Activated CD8-positive, alpha-beta memory T cell treated with anti-CD3 and anti-CD28 coated beads for 48 hours (primary cell): Measurements from ENCODE around the gene AGAP2.
A peak's percentile ranks its signal among the peaks of the same experiment; 100 is the strongest.

Experiments
- DNase-seq, 3 experiments: peaks; one replicate each; pipeline ENCODE4 v3.0.0-alpha.2; 2020; ENCODE audit warnings: low read depth in 2 of 3, low spot score in 2 of 3

Gene AGAP2

DNA sequence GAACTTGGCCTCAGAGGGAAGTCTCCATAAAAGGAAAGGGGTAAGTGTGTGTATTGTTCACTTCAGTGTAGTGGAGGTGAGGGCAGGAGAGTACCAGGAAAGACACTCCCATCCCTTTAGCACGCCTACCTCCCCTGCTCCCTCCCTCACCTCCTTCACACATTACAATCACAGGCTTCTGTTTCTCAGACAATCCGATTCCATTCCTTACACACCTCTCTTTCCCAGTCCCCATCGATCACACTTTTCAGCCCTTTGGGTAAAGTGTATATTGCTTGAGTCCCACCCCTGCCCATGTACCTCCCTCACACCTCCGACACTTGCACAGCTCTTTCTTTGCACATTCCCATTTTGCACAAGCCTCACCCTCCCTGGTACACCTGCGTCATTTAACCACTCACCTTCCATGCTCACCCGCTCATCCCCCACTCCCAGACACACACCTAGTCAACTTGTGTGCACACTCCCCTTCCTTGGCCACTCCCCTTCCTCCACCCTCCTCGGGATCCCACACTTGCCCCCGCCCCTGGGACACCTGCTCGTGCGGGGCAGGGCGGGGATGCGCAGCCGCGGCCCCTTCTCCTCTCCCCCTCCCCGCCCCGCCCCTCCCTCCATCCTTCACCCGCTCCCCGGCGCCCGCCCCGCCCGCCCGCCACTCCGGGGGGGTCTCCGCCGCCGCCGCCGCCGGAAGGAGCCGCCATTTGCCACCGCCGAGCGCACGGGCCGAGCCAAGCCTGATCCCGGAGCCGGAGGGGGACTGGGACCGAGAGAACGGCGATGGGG lies 16.1 kb upstream of the AGAP2 start, which contains the start of gene MARCHF9:
Gene MARCHF9 (plus strand): TSS at position 693 of the 783 bp plus-strand sequence. CDS start 426 bp downstream, outside the sequence.
- DNase-seq = peak; percentile 39 to 59 (median 41)

GRCh38 chr12:57753756-57754337 lies 15.3 kb upstream of the AGAP2 start:
- DNase-seq = no peak

DNA sequence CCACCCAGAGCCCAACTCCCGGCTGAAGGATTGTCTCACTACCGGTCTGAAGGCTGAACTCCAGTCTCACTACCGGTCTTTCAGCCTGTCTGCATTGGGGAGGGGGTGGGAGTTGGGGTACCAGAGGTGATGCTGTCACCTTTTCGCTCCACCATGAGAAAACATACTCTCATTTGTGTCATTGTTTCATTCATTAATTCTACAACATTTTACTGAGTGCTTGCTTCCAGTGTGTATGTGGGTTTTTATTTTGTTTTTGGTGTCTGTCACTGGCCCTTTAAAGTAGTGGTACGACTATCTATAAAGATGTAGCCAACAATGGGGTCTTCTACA lies 14.1 kb upstream of the AGAP2 start:
- no peak for DNase-seq

DNA sequence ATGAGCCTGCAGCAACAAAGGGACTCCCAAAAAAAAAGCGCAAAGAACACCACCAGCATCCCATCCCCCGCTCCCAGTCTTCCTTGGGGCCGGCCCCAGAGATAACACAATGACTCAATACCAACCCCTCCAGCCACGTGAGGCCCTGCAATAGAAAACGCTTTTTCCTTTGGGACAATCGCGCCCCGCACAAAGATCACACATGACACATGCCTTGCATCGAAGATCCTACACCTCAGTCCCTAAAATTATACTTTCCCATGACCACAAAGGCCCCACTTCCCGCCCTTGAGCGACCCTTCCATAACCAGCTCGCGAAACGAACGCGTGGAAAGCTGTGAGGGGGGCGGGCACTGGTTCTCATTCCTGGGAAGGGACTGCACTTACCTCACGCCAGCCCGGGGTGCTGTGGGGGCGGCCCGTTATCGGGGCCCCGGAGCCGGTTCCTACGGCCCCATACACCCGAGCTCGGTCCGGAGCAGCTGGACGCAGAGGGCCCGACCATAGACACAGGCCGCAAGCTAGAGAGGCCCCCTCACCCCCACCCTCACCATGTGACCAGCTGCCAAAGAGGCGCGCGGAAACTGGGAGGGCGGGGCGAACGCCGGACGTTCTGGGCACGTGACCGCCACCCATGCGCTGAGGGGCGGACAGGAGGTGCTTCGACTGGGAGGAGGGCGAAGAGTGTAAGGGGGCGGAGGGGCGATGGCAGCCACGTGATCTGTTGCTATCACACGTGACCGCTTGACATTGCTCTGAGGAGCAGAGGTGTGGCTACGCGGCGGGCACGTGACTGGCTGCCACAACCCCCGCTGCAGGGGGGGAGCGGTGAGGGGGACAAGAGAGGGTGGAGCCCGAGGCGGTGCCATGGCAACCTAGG lies 13.5 kb upstream of the AGAP2 start, which contains the start of gene CDK4:
Gene CDK4 (minus strand): TSS at position 523 of the 880 bp plus-strand sequence. CDS start 593 bp downstream, outside the sequence.
- peak; percentile 88 to 97 (median 93) for DNase-seq

GRCh38 chr12:57751432-57751787 lies 12.9 kb upstream of the AGAP2 start:
- DNase-seq = no peak

DNA sequence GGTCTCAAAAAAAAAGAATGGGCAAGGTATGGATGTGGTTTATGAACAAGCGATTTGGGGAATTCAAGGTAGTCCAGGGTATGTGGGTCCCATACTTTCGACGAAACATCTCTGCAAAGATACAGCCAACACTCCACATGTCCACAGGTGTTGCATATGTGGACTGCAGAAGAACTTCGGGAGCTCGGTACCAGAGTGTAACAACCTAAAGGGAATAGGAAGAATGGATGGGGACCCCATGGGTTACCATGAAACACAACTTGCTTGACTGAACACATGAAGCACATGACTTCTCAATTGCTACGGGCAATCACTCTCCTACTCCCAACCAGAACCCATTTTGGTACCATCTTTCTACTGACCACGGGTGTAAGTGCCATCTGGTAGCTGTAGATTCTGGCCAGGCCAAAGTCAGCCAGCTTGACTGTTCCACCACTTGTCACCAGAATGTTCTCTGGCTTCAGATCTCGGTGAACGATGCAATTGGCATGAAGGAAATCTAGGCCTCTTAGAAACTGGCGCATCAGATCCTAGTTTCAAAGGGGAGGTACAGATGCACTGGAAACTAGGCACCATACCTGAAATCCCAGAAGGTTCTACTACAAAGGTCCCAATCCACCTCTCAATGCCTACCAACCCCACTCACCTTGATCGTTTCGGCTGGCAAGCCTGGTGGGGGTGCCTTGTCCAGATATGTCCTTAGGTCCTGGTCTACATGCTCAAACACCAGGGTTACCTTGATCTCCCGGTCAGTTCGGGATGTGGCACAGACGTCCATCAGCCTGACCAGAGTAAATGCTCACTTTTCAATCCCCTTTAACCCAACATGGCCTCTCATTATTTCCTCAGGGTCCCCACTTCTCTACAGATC lies 12.3 kb upstream of the AGAP2 start:
- no peak for DNase-seq

GRCh38 chr12:57749061-57749460 lies 10.5 kb upstream of the AGAP2 start:
- no peak for DNase-seq

DNA sequence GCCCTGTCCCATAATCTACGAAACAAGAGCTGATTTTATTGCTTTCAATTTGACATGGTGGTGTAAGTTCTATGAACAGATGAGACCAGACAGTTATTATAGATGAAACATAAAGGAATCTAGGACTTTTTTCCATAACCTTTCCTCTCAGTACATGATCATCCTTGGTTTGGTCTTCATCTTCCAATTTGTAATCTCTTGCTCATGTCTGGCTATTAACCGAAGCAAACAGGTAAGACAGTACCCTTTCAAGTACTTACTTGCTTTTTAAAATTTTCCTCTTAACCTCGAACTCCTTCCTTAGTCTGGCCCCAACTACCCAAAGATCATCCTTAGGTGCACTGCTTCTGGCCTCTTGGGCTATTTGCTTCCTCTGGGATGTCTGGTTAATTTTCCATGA lies 7.5 kb upstream of the AGAP2 start:
- DNase-seq = no peak

DNA sequence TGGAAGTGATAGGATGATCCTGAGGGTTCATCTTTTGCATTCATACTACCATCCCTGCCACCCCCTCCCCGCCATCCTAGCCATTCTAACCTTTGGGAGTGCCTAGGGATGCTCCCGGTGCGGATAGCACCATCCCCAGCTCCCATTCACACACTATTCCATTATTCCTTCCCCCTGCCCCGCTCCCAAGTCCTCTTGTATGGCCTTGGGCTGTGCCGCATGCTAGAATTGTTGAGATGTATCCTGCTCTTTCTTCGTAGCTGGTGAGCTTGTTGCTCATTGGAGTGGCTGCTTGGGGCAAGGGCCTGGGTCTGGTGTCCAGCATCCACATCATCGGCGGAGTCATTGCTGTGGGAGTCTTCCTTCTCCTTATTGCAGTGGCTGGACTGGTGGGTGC lies 6.9 kb upstream of the AGAP2 start:
- DNase-seq = no peak

- peak; percentile 75 to 91 (median 85) for DNase-seq
Measured at GRCh38 chr12:57744777-57745484, 6.4 kb upstream of the AGAP2 start, which contains the start of gene TSPAN31. Gene TSPAN31, plus strand, starts transcription at chr12:57745039. Its CDS starts 116 bp downstream, at chr12:57745155.

DNA sequence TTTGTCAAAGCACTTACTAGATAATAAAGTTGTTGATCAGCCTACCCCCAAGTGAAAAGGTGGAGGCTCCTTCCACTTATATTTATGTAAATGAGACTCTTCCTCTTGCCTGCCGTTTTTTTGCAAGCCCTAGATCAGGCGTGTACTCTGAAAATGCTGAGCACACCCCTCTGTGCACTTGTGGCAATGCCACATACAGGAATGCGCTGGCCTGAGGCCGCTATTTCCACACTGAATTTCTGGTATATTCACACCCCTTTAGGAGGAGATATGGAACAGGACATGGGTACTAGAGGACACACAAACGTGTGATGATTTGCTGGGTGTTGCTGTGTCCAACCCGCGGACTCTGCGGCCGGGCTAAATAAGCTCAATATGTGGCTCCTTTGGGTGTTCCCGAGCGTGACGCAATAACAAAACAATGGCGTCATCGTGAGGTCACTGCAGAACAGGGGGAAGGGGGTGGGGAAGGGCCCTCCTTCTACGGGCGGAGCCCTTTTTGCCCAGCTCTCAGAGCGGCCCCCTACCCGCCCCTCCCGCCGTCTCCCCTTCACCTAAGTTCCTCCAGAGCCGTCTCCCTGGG lies 5.7 kb upstream of the AGAP2 start:
- DNase-seq = peak in 2 of 3 experiments; percentile 61 to 72

- DNase-seq = no peak
Measured at GRCh38 chr12:57743769-57744168, 5.2 kb upstream of the AGAP2 start.

DNA sequence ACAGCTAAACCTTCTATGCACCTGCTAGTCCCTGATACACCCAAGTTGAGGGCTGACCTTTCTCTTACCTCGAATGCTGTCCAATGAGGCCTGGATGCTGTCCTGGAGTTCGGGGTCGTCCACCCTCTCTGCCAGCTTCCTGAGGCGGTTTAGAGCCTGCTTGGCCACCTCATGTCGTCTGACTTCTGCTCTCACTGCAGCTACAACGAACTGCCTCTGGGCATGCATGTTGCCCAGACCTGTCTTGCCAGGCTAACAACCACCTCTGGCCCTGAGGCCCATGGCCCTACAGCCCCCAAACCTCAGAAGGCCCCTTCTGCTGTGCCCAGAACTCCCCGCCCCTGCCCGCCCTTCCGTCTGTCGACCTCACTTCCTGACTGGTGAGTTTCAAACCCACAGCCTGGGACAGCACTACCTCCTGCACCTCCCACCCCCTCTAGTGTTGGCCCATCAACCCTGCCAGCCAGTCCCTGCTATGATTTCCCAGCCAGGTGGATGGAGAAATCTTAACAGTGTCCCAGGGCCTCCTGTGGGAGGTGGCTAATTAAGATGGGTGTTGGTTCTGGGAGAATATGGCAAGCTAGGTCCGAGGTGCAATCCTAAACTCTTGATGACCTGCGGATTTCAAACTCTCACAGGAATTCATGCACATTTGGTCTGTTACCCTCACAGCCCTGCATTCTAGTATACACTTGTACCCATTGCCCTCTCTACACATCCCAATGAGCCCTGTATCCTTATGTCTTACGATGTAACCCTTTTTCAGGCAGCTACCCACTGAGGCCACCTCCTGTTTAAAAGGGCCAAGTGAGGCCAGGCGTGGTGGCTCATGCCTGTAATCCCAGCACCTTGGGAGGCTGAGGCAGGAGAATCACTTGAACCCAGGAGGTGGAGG lies 3.5 kb upstream of the AGAP2 start:
- DNase-seq = peak; percentile 44 to 61 (median 59)

GRCh38 chr12:57741413-57741789 lies 2.9 kb upstream of the AGAP2 start:
- DNase-seq = no peak

- DNase-seq = peak in 2 of 3 experiments; percentile 33 to 59
Measured at GRCh38 chr12:57740656-57741412, 2.3 kb upstream of the AGAP2 start.

DNA sequence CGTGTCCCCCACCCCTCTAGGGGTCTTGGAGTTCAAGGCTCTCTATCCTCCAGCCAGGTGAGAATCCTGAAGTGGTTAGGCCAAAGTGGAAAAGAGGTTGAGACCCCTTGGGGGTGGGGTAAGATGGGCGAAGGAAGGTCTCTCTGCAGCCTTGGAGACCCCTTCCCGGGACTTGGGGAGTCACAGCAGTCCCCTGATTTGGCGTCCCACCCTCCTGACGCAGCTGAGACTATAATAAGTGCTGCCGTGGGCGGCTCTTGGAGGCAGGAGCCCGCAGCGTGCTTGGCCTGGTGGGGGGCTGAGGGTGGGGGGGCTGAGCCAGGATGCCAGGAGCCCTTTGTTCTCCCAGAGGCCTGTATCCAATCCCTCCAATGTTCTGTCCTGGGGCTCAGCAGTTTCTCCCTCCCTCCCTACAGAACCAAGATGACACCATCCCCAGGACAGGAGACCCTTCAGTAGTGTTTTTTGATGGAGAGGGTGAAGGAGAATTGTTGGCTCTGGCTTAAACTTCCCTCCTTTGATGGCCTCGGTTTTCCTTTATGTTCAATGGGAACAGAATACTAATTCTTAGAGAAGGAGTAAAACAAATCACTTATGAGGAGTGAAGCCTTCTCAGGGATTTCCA lies 1.5 kb upstream of the AGAP2 start:
- DNase-seq = no peak

DNA sequence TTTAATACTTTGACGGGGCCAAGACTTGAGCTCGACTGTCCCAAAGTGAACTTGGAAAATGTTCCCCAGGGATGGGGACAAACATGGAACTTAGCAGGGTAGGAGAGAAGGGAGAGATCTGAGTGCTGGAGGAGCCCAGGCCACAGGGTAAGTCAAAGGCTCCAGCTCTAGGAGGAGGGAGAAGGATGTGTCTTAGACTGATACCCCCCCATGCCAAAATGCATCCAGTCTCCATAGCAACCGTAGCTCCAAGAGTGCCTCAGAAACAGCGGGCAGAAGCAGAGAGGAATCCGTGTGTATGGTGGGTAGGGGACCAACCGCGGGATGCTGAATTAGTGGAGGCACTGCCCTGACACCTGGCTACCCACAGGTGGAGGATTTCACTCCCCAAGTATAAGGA lies 845 bp upstream of the AGAP2 start:
- no peak for DNase-seq
